ENCODE data around the gene OCA2.

OCA2 gene

DNA sequence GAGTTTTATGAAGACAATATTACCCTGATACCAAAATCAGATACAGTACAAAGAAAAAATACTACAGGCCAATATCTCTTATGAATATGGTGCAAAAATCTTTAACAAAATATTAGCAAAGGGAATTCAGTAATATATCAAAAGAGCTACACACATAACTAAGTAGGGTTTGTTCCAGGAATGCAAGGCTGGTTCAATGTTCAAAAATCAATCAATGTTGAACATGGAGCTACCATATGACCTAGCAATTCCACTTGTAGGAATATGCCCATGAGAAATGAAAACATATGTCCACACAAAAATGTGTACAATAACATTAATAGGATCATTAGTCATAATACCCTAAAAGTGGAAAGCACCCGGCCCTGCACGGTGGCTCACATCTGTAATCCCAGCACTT lies 7.8 kb downstream of the OCA2 start:
- DNase-seq (ENCODE audit: low read depth in 1 of 2, low spot score in 1 of 2) = no peak
- no peak for TF ChIP-seq SPI1 (IDR thresholded peaks at IDR 0.05; ENCODE audit: borderline replicate concordance, low read depth)
- TF ChIP-seq POLR2AphosphoS5 (IDR thresholded peaks at IDR 0.05; ENCODE audit: low read depth) = no peak
- TF ChIP-seq, protein P1, sequence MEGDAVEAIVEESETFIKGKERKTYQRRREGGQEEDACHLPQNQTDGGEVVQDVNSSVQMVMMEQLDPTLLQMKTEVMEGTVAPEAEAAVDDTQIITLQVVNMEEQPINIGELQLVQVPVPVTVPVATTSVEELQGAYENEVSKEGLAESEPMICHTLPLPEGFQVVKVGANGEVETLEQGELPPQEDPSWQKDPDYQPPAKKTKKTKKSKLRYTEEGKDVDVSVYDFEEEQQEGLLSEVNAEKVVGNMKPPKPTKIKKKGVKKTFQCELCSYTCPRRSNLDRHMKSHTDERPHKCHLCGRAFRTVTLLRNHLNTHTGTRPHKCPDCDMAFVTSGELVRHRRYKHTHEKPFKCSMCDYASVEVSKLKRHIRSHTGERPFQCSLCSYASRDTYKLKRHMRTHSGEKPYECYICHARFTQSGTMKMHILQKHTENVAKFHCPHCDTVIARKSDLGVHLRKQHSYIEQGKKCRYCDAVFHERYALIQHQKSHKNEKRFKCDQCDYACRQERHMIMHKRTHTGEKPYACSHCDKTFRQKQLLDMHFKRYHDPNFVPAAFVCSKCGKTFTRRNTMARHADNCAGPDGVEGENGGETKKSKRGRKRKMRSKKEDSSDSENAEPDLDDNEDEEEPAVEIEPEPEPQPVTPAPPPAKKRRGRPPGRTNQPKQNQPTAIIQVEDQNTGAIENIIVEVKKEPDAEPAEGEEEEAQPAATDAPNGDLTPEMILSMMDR (IDR thresholded peaks at IDR 0.05; ENCODE audit: insufficient read depth, low read length) = no peak
- no peak for TF ChIP-seq GABPA (IDR thresholded peaks at IDR 0.05; ENCODE audit: low read depth)
- TF ChIP-seq, protein P2, sequence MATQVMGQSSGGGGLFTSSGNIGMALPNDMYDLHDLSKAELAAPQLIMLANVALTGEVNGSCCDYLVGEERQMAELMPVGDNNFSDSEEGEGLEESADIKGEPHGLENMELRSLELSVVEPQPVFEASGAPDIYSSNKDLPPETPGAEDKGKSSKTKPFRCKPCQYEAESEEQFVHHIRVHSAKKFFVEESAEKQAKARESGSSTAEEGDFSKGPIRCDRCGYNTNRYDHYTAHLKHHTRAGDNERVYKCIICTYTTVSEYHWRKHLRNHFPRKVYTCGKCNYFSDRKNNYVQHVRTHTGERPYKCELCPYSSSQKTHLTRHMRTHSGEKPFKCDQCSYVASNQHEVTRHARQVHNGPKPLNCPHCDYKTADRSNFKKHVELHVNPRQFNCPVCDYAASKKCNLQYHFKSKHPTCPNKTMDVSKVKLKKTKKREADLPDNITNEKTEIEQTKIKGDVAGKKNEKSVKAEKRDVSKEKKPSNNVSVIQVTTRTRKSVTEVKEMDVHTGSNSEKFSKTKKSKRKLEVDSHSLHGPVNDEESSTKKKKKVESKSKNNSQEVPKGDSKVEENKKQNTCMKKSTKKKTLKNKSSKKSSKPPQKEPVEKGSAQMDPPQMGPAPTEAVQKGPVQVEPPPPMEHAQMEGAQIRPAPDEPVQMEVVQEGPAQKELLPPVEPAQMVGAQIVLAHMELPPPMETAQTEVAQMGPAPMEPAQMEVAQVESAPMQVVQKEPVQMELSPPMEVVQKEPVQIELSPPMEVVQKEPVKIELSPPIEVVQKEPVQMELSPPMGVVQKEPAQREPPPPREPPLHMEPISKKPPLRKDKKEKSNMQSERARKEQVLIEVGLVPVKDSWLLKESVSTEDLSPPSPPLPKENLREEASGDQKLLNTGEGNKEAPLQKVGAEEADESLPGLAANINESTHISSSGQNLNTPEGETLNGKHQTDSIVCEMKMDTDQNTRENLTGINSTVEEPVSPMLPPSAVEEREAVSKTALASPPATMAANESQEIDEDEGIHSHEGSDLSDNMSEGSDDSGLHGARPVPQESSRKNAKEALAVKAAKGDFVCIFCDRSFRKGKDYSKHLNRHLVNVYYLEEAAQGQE (IDR thresholded peaks at IDR 0.05; ENCODE audit: insufficient replicate concordance, low read depth) = no peak
- peaks cover 28% of the 10 kb centered on the region for H3K27me3 ChIP-seq (ENCODE audit: insufficient read depth, poor library complexity, severe bottlenecking)

DNA sequence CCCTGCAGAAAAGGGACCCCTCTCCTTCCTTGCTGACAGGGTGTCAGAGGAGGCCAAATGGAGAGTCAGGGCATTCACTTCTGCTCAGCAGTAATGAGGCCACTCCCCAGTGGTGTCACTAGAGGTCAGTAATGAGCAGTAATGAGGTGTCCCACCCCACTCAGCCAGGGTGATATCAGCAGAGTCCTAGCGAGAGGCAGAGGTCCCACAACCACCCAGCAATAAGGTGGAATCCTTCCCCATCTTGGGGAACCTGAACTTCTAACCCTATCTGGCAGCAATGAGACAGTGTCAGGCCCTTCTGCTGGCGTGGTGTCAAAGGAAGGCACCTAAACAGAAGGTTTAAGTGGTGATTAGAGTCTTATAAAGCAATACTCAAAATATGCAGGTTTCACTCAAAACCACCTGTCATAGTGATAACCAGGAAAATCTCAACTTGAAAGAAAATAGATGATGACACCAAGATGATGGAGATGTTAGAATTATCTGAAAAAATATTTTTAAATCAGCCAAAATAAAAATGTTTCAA lies 12.9 kb downstream of the OCA2 start:
- DNase-seq (ENCODE audit: low read depth in 1 of 2, low spot score in 1 of 2) = peak in 1 of 2 experiments; percentile 55
- no peak overlapping the region for H3K4me3 ChIP-seq (replicated peaks; ENCODE audit: insufficient read depth, low read length)
- peaks cover 2% of the 10 kb centered on the region for H3K27me3 ChIP-seq (ENCODE audit: insufficient read depth, poor library complexity, severe bottlenecking)
- no peak for TF ChIP-seq GABPA (IDR thresholded peaks at IDR 0.05; ENCODE audit: low read depth)
- TF ChIP-seq, protein P1 (IDR thresholded peaks at IDR 0.05; ENCODE audit: insufficient read depth, low read length) = peak; percentile 89
- H3K27ac ChIP-seq (replicated peaks) = no peak overlapping the region

More for the DNA sequence above, 7.8 kb downstream of the OCA2 start:
- no peak overlapping the region for H3K4me3 ChIP-seq (replicated peaks; ENCODE audit: insufficient read depth, low read length)
- H3K27ac ChIP-seq (replicated peaks) = no peak overlapping the region

DNA sequence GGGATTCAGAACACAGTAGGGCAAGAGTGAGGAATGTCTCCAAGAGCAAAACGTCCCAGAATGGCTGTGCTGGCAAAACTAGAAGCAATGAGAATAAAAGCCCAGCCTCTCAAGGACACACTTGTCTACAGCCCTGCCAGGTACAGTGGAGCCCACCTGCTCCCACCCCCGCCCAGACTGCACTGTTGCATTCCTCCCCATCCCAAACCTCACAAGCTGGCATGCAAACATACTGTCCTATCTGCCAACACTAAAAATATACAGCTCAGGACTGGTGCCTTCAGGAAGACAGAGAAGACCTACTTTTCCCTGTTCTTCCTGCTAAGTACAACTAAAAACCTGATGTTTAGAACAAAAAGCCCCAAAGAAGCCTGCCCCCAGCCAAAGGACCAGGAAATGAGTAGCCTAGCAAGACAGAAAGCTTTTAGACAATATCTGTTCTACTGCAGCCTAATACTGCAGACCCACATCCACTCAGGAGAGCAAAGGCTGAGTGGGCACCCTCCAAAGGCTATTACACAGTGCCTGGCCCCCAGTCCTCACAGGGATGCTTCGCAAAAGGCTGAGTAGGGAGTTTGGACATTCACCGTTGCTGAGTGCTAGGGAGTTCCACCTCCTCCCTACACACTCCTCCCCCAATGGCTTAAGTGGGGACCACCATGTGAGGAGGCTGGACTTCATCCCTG lies 13.5 kb downstream of the OCA2 start:
- Histone ChIP-seq H3K27me3 (ENCODE audit: insufficient read depth, poor library complexity, severe bottlenecking) (peaks cover 2% of the 10 kb centered on the region), H3K27ac (replicated peaks) (no peak overlapping the region), H3K4me3 (replicated peaks; ENCODE audit: insufficient read depth, low read length) (no peak overlapping the region)
- DNase-seq (ENCODE audit: low read depth in 1 of 2, low spot score in 1 of 2) = no peak
- TF ChIP-seq, protein P1 (IDR thresholded peaks at IDR 0.05; ENCODE audit: insufficient read depth, low read length) = no peak
- TF ChIP-seq, protein P2 (IDR thresholded peaks at IDR 0.05; ENCODE audit: insufficient replicate concordance, low read depth) = no peak
- TF ChIP-seq SPI1 (IDR thresholded peaks at IDR 0.05; ENCODE audit: borderline replicate concordance, low read depth) = no peak
- TF ChIP-seq GABPA (IDR thresholded peaks at IDR 0.05; ENCODE audit: low read depth) = no peak
- no peak for TF ChIP-seq POLR2AphosphoS5 (IDR thresholded peaks at IDR 0.05; ENCODE audit: low read depth)

All from HL-60 (cell line).